GM18868 (cell line): ENCODE measurements around the gene PLEKHM1.
"Not testable (repeated sequence)": the region's sequence is repeated elsewhere in the genome, so short reads cannot be mapped to it uniquely, and the experiment has no call there.

Experiments used
- ATAC-seq: cut with Tn5 transposase; IDR thresholded peaks from one replicate; pipeline ENCODE4 v1.9.1; 2021; ENCODE audit warnings: mild to moderate bottlenecking, moderate library complexity; ENCODE audit not compliant: unreplicated experiment

Gene PLEKHM1

GRCh38 chr17:45444301-45444700 is 46.2 kb downstream of the PLEKHM1 start:
- not testable (repeated sequence) for ATAC-seq

GRCh38 chr17:45443371-45444260 is 46.9 kb downstream of the PLEKHM1 start:
- ATAC-seq, result not testable (repeated sequence)

- no peak for ATAC-seq
These were observed 48.8 kb downstream of the PLEKHM1 start for GRCh38 chr17:45441526-45442310.

- peak; percentile 58 for ATAC-seq
These were observed 49.5 kb downstream of the PLEKHM1 start for GRCh38 chr17:45440839-45441515.

GRCh38 chr17:45440161-45440778 is 50.3 kb downstream of the PLEKHM1 start:
- ATAC-seq, result no peak

GRCh38 chr17:45438931-45439610 is 51.5 kb downstream of the PLEKHM1 start:
- no peak for ATAC-seq

GRCh38 chr17:45437465-45438283 is 52.8 kb downstream of the PLEKHM1 start:
- no peak for ATAC-seq

GRCh38 chr17:45436625-45437464 is 53.7 kb downstream of the PLEKHM1 start:
- ATAC-seq, result no peak

GRCh38 chr17:45436161-45436560 is 54.4 kb downstream of the PLEKHM1 start:
- no peak for ATAC-seq

GRCh38 chr17:45435481-45435880 is 55.0 kb downstream of the PLEKHM1 start:
- no peak for ATAC-seq

GRCh38 chr17:45433159-45433535 is 57.4 kb downstream of the PLEKHM1 start:
- ATAC-seq, result no peak

- no peak for ATAC-seq
These were observed 57.9 kb downstream of the PLEKHM1 start, which contains the start of gene ARHGAP27 for GRCh38 chr17:45432405-45433158. Gene ARHGAP27, minus strand, starts transcription at chr17:45432870. Its CDS starts 2,591 bp downstream, at chr17:45430279.

- peak; percentile 42 for ATAC-seq
These were observed 58.8 kb downstream of the PLEKHM1 start for GRCh38 chr17:45431531-45432404.

GRCh38 chr17:45430738-45431530 is 59.6 kb downstream of the PLEKHM1 start:
- ATAC-seq, result no peak

- no peak for ATAC-seq
These were observed 60.3 kb downstream of the PLEKHM1 start for GRCh38 chr17:45430006-45430737.
